Measurements from ENCODE around the gene POLR2M. TPM values are rescaled to one million over a fixed set of nuclear protein-coding genes. Genes with fewer than 3 reads are reported as not detected.

POLR2M gene
- total RNA-seq (85.5 TPM), polyA plus RNA-seq (10 to 100 TPM; 53.6 to 66.2 (median 64.4) TPM)

DNA sequence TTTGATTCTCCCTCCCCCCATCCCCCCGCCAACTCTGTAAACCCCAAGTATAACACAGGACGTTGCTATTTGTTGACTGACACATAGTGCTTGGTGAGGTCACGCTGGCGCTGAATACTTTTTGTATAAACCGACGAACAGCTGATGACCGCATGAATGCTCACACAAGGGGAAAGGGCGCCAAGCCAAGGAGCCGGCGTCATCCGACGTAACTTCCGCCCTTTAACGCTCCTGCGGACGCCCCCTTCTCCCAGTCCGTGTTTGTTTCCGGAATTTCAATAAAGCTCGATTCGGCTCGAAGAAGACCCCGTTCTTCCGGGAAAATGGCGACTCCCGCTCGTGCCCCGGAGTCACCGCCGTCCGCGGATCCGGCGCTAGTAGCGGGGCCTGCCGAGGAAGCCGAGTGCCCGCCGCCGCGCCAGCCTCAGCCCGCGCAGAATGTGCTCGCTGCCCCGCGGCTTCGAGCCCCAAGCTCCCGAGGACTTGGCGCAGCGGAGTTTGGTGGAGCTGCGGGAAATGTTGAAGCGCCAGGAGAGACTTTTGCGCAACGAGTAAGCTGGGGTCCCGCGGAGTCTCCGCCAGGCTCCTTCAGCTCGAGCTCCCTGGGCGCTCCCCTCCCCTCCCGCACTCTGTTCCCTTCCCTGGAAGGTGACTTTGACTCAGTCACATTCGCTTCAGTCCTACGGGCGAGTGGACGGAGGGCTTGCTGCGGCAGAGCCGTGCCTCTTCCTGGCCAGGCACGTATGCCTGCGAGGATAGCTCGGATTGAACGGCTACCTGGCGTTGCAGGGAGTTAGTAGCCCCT is at the start of gene POLR2M:
Gene POLR2M, plus strand, starts transcription at position 310 of the 805 bp plus-strand sequence. Its CDS starts 129 bp downstream, at position 439.
- no peaks in the 10 kb centered on the region for H3K9me3 ChIP-seq (ENCODE audit: control insufficient read depth in 2 of 2, low read length in 2 of 2)
- H3K4me1 ChIP-seq (ENCODE audit: control insufficient read depth, insufficient read depth, low read length, poor library complexity, severe bottlenecking): peaks cover 42% of the 10 kb centered on the region
- DNase-seq (peak; percentile 87 to 96 (median 92)), ATAC-seq (ENCODE audit: low read depth in 2 of 2) (peak; percentile 87 to 88)
- Mint-ChIP-seq H3K27ac (peak within 1 kb of the TSS; percentile 88 to 97 (median 96)), H3K4me1 (peaks cover 40 to 79% (median 52%) of the 10 kb centered on the region in 4 donors), H3K4me3 (peak within 1 kb of the TSS; percentile 84 to 99 (median 91)), H3K9me3 (peaks cover 0 to 6% (median 0%) of the 10 kb centered on the region in 7 donors), H3K36me3 (peaks cover 18% of the 10 kb centered on the region), H3K27me3 (peaks cover 6% of the 10 kb centered on the region)
- H3K4me3 ChIP-seq (ENCODE audit: low read depth, low read length): peak within 1 kb of the TSS; percentile 92
- H3K27me3 ChIP-seq (ENCODE audit: control insufficient read depth, insufficient read depth, low read length): peaks cover 4% of the 10 kb centered on the region
- H3K36me3 ChIP-seq (ENCODE audit: control insufficient read depth, insufficient read depth, low read length): peaks cover 28% of the 10 kb centered on the region
- peak within 1 kb of the TSS; percentile 94 for H3K27ac ChIP-seq (ENCODE audit: insufficient read depth, low read length, poor library complexity, severe bottlenecking)

- H3K4me1 Mint-ChIP-seq: no peaks in the 10 kb centered on the region
- H3K4me3 Mint-ChIP-seq: no peak overlapping the region
- no peak overlapping the region for H3K27ac Mint-ChIP-seq
- H3K9me3 Mint-ChIP-seq: no peaks in the 10 kb centered on the region
- Histone ChIP-seq H3K27me3 (ENCODE audit: control insufficient read depth, insufficient read depth, low read length) (peaks cover 18% of the 10 kb centered on the region), H3K9me3 (ENCODE audit: control insufficient read depth in 2 of 2, low read length in 2 of 2) (no peaks in the 10 kb centered on the region), H3K27ac (ENCODE audit: insufficient read depth, low read length, poor library complexity, severe bottlenecking) (no peak overlapping the region), H3K4me1 (ENCODE audit: control insufficient read depth, insufficient read depth, low read length, poor library complexity, severe bottlenecking) (no peaks in the 10 kb centered on the region), H3K4me3 (ENCODE audit: low read depth, low read length) (no peak overlapping the region), H3K36me3 (ENCODE audit: control insufficient read depth, insufficient read depth, low read length) (no peaks in the 10 kb centered on the region)
- H3K27me3 Mint-ChIP-seq: peaks cover 19% of the 10 kb centered on the region
- no peak for ATAC-seq (ENCODE audit: low read depth in 2 of 2)
- no peak for DNase-seq
- H3K36me3 Mint-ChIP-seq: no peaks in the 10 kb centered on the region
Observed at GRCh38 chr15:57657619-57658018, 48.9 kb upstream of the POLR2M start.

- Histone ChIP-seq H3K4me3 (ENCODE audit: low read depth, low read length) (no peak overlapping the region), H3K36me3 (ENCODE audit: control insufficient read depth, insufficient read depth, low read length) (no peaks in the 10 kb centered on the region), H3K9me3 (ENCODE audit: control insufficient read depth in 2 of 2, low read length in 2 of 2) (no peaks in the 10 kb centered on the region), H3K27me3 (ENCODE audit: control insufficient read depth, insufficient read depth, low read length) (peaks cover 18% of the 10 kb centered on the region), H3K4me1 (ENCODE audit: control insufficient read depth, insufficient read depth, low read length, poor library complexity, severe bottlenecking) (no peaks in the 10 kb centered on the region), H3K27ac (ENCODE audit: insufficient read depth, low read length, poor library complexity, severe bottlenecking) (no peak overlapping the region)
- ATAC-seq (ENCODE audit: low read depth in 2 of 2): no peak
- no peaks in the 10 kb centered on the region for H3K9me3 Mint-ChIP-seq
- DNase-seq: no peak
- H3K36me3 Mint-ChIP-seq: no peaks in the 10 kb centered on the region
- H3K4me3 Mint-ChIP-seq: no peak overlapping the region
- H3K27ac Mint-ChIP-seq: no peak overlapping the region
- peaks cover 28% of the 10 kb centered on the region for H3K27me3 Mint-ChIP-seq
- H3K4me1 Mint-ChIP-seq: no peaks in the 10 kb centered on the region
Observed at GRCh38 chr15:57662091-57662744, 44.3 kb upstream of the POLR2M start.

DNA sequence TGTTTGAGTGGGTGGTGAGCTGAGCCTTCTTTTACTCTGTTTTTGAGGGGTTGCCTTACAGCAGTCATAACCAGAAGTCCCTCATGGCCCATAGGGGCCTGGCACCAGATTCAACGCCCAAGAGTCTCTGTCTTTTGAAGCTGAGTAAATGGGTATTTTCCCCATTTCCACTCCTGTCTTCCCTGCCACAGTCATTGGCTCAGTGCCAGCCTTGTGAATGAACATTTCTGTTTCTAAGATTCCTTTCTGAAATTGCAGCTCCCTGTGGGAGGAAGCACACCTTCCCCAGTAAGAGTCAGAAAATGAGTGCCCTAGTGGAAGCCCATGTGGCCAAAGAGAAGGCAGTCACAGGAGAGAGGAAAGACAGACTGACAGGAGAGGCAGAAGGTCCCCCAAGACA is 43.7 kb upstream of the POLR2M start:
- Mint-ChIP-seq H3K36me3 (no peaks in the 10 kb centered on the region), H3K27me3 (peaks cover 28% of the 10 kb centered on the region), H3K9me3 (no peaks in the 10 kb centered on the region), H3K27ac (no peak overlapping the region), H3K4me1 (no peaks in the 10 kb centered on the region), H3K4me3 (no peak overlapping the region)
- Histone ChIP-seq H3K4me3 (ENCODE audit: low read depth, low read length) (no peak overlapping the region), H3K4me1 (ENCODE audit: control insufficient read depth, insufficient read depth, low read length, poor library complexity, severe bottlenecking) (no peaks in the 10 kb centered on the region), H3K9me3 (ENCODE audit: control insufficient read depth in 2 of 2, low read length in 2 of 2) (no peaks in the 10 kb centered on the region), H3K27me3 (ENCODE audit: control insufficient read depth, insufficient read depth, low read length) (peaks cover 18% of the 10 kb centered on the region), H3K36me3 (ENCODE audit: control insufficient read depth, insufficient read depth, low read length) (no peaks in the 10 kb centered on the region), H3K27ac (ENCODE audit: insufficient read depth, low read length, poor library complexity, severe bottlenecking) (no peak overlapping the region)
- no peak for ATAC-seq (ENCODE audit: low read depth in 2 of 2)
- DNase-seq: no peak

DNA sequence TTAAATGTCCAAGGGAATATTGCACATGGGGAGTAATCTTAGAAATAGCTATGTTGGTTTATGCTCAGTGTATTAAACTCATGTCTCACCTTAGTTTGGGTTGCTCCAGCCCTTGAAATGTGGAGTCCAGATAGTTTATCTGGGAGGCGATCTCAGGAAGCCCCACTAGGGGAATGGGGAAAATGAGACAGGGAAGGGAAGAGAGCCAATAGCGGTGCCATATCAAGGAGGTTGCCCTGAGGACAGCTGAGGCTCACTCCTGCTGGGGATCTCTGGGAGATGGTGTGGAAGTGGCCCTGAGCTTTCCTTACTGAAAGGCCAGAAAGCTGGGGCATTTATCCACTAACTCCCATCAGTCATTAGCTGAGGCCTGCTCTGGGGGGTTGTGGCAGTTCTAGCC is 43.3 kb upstream of the POLR2M start:
- Mint-ChIP-seq H3K4me1 (no peaks in the 10 kb centered on the region), H3K27me3 (peaks cover 27% of the 10 kb centered on the region), H3K36me3 (no peaks in the 10 kb centered on the region), H3K9me3 (no peaks in the 10 kb centered on the region), H3K4me3 (no peak overlapping the region), H3K27ac (no peak overlapping the region)
- no peak overlapping the region for H3K4me3 ChIP-seq (ENCODE audit: low read depth, low read length)
- H3K9me3 ChIP-seq (ENCODE audit: control insufficient read depth in 2 of 2, low read length in 2 of 2): no peaks in the 10 kb centered on the region
- DNase-seq (no peak), ATAC-seq (ENCODE audit: low read depth in 2 of 2) (no peak)
- no peak overlapping the region for H3K27ac ChIP-seq (ENCODE audit: insufficient read depth, low read length, poor library complexity, severe bottlenecking)
- H3K4me1 ChIP-seq (ENCODE audit: control insufficient read depth, insufficient read depth, low read length, poor library complexity, severe bottlenecking): no peaks in the 10 kb centered on the region
- H3K36me3 ChIP-seq (ENCODE audit: control insufficient read depth, insufficient read depth, low read length): no peaks in the 10 kb centered on the region
- H3K27me3 ChIP-seq (ENCODE audit: control insufficient read depth, insufficient read depth, low read length): peaks cover 18% of the 10 kb centered on the region

- no peaks in the 10 kb centered on the region for H3K36me3 ChIP-seq (ENCODE audit: control insufficient read depth, insufficient read depth, low read length)
- Mint-ChIP-seq H3K27me3 (peaks cover 21% of the 10 kb centered on the region), H3K4me3 (no peak overlapping the region), H3K4me1 (no peaks in the 10 kb centered on the region), H3K36me3 (no peaks in the 10 kb centered on the region), H3K9me3 (no peaks in the 10 kb centered on the region), H3K27ac (no peak overlapping the region)
- H3K4me3 ChIP-seq (ENCODE audit: low read depth, low read length): no peak overlapping the region
- peaks cover 9% of the 10 kb centered on the region for H3K27me3 ChIP-seq (ENCODE audit: control insufficient read depth, insufficient read depth, low read length)
- H3K27ac ChIP-seq (ENCODE audit: insufficient read depth, low read length, poor library complexity, severe bottlenecking): no peak overlapping the region
- H3K9me3 ChIP-seq (ENCODE audit: control insufficient read depth in 2 of 2, low read length in 2 of 2): no peaks in the 10 kb centered on the region
- ATAC-seq (ENCODE audit: low read depth in 2 of 2): no peak
- DNase-seq: no peak
- H3K4me1 ChIP-seq (ENCODE audit: control insufficient read depth, insufficient read depth, low read length, poor library complexity, severe bottlenecking): no peaks in the 10 kb centered on the region
Observed at GRCh38 chr15:57665194-57665593, 41.3 kb upstream of the POLR2M start.

- Histone ChIP-seq H3K36me3 (ENCODE audit: control insufficient read depth, insufficient read depth, low read length) (no peaks in the 10 kb centered on the region), H3K4me3 (ENCODE audit: low read depth, low read length) (no peak overlapping the region), H3K4me1 (ENCODE audit: control insufficient read depth, insufficient read depth, low read length, poor library complexity, severe bottlenecking) (no peaks in the 10 kb centered on the region), H3K27ac (ENCODE audit: insufficient read depth, low read length, poor library complexity, severe bottlenecking) (no peak overlapping the region), H3K9me3 (ENCODE audit: control insufficient read depth in 2 of 2, low read length in 2 of 2) (no peaks in the 10 kb centered on the region), H3K27me3 (ENCODE audit: control insufficient read depth, insufficient read depth, low read length) (peaks cover 6% of the 10 kb centered on the region)
- Mint-ChIP-seq H3K4me3 (no peak overlapping the region), H3K9me3 (no peaks in the 10 kb centered on the region), H3K4me1 (no peaks in the 10 kb centered on the region), H3K36me3 (no peaks in the 10 kb centered on the region), H3K27ac (no peak overlapping the region), H3K27me3 (peaks cover 21% of the 10 kb centered on the region)
- DNase-seq (no peak), ATAC-seq (ENCODE audit: low read depth in 2 of 2) (no peak)
Observed at GRCh38 chr15:57665939-57666338, 40.6 kb upstream of the POLR2M start.
